Stomach (tissue), 9 donors: ENCODE results near the gene SZT2. TPM values are rescaled to one million over a fixed set of nuclear protein-coding genes. Genes with fewer than 3 reads are reported as not detected.
"Not testable (repeated sequence)": the region's sequence is repeated elsewhere in the genome, so short reads cannot be mapped to it uniquely, and the experiment has no call there.

Experiments used
- DNase-seq, 2 donors: peaks; one replicate each; pipeline versions ENCODE4 v3.0.0 to v3.0.0-alpha.2; 2013 to 2019
- H3K27ac ChIP-seq, 5 donors: fragments of 200-600 bp in 4 of 5; sonication (generic) in 4 of 5; one replicate each; pipeline ENCODE4 v1.5.1; 2013 to 2019; ENCODE audit warnings: mild to moderate bottlenecking in 1 of 5, moderate library complexity in 1 of 5
- H3K27me3 ChIP-seq, 3 donors: fragments of 200-600 bp; sonication (generic); one replicate each; pipeline ENCODE4 v1.5.1; 2017 to 2019; ENCODE audit warnings: mixed run types in 1 of 3
- H3K36me3 ChIP-seq, 4 donors: fragments of 200-600 bp; sonication (generic); 1 replicate in 3 of 4; 2 replicates in 1 of 4; pipeline ENCODE4 v1.5.1; 2016 to 2019
- H3K4me1 ChIP-seq, 4 donors: fragments of 200-600 bp; sonication (generic); one replicate each; pipeline ENCODE4 v1.5.1; 2016 to 2019
- H3K4me3 ChIP-seq, 4 donors: fragments of 200-600 bp; sonication (generic) in 3 of 4; one replicate each; pipeline ENCODE4 v1.5.1; 2016 to 2019; ENCODE audit warnings: mild to moderate bottlenecking in 1 of 4
- H3K9me3 ChIP-seq, 4 donors: fragments of 200-600 bp; sonication (generic); one replicate each; pipeline ENCODE4 v1.5.1; 2016 to 2019
- EP300 ChIP-seq: sonication (generic); formaldehyde crosslinking; IDR thresholded peaks from one replicate; pipeline ENCODE4 v1.6.1; 2017; ENCODE audit warnings: antibody characterized with exemption
- POLR2A ChIP-seq, 4 donors: fragments of 450-650 bp; IDR thresholded peaks; one replicate each; pipeline ENCODE4 v1.6.1; 2016; ENCODE audit warnings: antibody characterized with exemption in 4 of 4, control low read depth in 2 of 4, mild to moderate bottlenecking in 1 of 4, moderate library complexity in 1 of 4
- POLR2AphosphoS5 ChIP-seq, 3 donors: sonication (generic); formaldehyde crosslinking; IDR thresholded peaks; one replicate each; pipeline ENCODE4 v1.6.1; 2016; ENCODE audit warnings: antibody characterized with exemption in 3 of 3
- WGBS, 5 donors: extraction: QIAGEN DNeasy Blood & Tissue Kit in 3 of 5; methylation state at CpG; one replicate each; pipeline versions ENCODE4 v1.1.5 to v1.1.7; 2013 to 2018; 5-methylcytosine and 5-hydroxymethylcytosine counted together
- intact Hi-C: fragments of 100-400 bp; cut with DNase I; formaldehyde crosslinking; loops from one replicate; pipeline ENCODE4 v1.15.1; 2023; ENCODE audit warnings: low total_unique reads
- polyA plus RNA-seq, 3 donors: library from polyadenylated mRNA; stranded (reverse); fragments of 200-250 nt; gene quantifications; one replicate each; pipeline ENCODE4 v1.2.3, GENCODE V29; 2013
- total RNA-seq, 5 donors: library from RNA; depleted of rRNA; stranded (reverse); fragments of >200 nt; gene quantifications; one replicate each; pipeline versions ENCODE4 v1.1.0 to v1.2.3, GENCODE V29; 2014 to 2016
- TF ChIP-seq, protein P1 (sequence below), 7 experiments: fragments of 450-650 bp in 4 of 7; fragments of 200-600 bp in 3 of 7; sonication (generic) in 3 of 7; IDR thresholded peaks; one replicate each; pipeline ENCODE4 v1.5.1; 2016 to 2019; ENCODE audit warnings: antibody characterized with exemption in 7 of 7, control low read depth in 2 of 7, mild to moderate bottlenecking in 1 of 7
- donor health status: healthy with polysubstance abuse.
- donor health status: Bipolar disorder and iron deficiency.
- donor health status: healthy.

Gene SZT2
- total and polyA plus RNA-seq, 8 donors = 4.9 to 69.3 (median 52.9) TPM

DNA sequence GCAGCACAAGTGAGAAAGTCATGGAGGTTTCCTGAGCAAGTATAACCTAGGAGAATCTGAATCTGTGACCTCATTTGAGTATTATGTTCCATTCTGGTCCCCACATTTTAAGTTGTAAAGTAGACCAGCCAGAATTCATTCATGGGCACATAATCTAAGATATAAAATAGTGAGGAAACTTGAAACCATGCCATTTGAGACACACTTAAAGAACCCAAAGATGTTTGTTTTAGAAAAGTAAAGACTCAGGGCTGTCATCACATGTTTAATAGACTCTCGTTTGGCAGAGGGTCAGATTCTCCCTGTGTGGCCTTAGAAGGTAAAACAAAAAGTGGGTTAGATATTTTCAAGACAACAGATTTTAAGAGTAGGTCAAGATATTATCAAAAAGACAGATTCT, 6.4 kb downstream of the SZT2 start:
- Histone ChIP-seq H3K9me3 (no peaks in the 10 kb centered on the region), H3K27ac (no peak overlapping the region), H3K36me3 (peaks cover 0 to 29% (median 19%) of the 10 kb centered on the region in 4 donors), H3K27me3 (no peaks in the 10 kb centered on the region), H3K4me3 (no peak overlapping the region), H3K4me1 (peaks cover 0 to 21% (median 6%) of the 10 kb centered on the region in 4 donors)
- TF ChIP-seq, protein P1, sequence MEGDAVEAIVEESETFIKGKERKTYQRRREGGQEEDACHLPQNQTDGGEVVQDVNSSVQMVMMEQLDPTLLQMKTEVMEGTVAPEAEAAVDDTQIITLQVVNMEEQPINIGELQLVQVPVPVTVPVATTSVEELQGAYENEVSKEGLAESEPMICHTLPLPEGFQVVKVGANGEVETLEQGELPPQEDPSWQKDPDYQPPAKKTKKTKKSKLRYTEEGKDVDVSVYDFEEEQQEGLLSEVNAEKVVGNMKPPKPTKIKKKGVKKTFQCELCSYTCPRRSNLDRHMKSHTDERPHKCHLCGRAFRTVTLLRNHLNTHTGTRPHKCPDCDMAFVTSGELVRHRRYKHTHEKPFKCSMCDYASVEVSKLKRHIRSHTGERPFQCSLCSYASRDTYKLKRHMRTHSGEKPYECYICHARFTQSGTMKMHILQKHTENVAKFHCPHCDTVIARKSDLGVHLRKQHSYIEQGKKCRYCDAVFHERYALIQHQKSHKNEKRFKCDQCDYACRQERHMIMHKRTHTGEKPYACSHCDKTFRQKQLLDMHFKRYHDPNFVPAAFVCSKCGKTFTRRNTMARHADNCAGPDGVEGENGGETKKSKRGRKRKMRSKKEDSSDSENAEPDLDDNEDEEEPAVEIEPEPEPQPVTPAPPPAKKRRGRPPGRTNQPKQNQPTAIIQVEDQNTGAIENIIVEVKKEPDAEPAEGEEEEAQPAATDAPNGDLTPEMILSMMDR (IDR thresholded peaks at IDR 0.05) = no peak
- TF ChIP-seq POLR2A (IDR thresholded peaks at IDR 0.05) (no peak), POLR2AphosphoS5 (IDR thresholded peaks at IDR 0.05) (no peak), EP300 (no peak)
- no peak for DNase-seq
- WGBS, 5 donors = 25 to 56% (median 44%) methylated on average over 1 of the region's 1 CpG
- intact Hi-C loops = no loop called here

DNA sequence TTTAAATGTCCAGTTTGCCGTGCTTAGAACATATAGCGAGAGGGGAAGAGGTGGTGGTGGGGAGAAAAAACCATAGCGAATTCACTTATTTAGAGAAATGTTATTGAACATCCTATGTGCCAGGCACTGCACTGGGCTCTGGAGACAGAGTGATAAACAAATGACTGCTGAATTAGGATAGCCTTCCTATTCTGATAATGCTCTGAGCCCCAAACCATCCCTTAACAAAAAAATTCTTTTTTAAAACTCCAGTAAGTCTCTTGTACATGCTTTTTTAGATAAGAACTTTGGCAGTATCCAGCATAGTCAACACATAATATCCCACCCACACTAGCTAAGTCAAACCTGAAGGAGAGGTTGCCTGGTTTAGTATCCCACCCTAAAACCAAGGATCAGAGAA, 8.5 kb downstream of the SZT2 start:
- 95 to 97% (median 96%) methylated on average over 3 of the region's 3 CpGs for WGBS, 5 donors
- TF ChIP-seq, protein P1 (IDR thresholded peaks at IDR 0.05) = no peak
- TF ChIP-seq POLR2AphosphoS5 (IDR thresholded peaks at IDR 0.05) (no peak), POLR2A (IDR thresholded peaks at IDR 0.05) (no peak)
- Histone ChIP-seq H3K9me3 (no peaks in the 10 kb centered on the region), H3K4me3 (no peak overlapping the region), H3K27ac (no peak overlapping the region), H3K4me1 (peaks cover 0 to 16% (median 8%) of the 10 kb centered on the region in 4 donors), H3K36me3 (peaks cover 0 to 35% (median 25%) of the 10 kb centered on the region in 4 donors), H3K27me3 (no peaks in the 10 kb centered on the region)
- DNase-seq = no peak
- intact Hi-C loops = no loop called here

DNA sequence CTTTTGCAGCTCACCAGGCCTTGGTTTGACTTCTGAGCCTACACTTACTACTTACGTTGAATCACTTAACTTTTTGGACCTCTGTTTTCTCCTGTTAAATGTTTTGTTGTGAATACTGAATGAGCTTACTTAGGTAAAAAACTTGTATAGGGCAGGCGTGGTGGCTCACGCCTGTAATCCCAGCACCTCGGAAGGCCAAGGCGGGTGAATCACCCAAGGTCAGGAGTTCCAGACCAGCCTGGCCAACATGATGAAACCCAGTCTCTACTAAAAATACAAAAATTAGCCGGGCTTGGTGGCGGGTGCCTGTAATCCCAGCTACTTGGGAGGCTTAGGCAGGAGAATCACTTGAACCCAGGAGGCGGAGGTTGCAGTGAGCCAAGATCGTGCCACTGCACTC, 10.7 kb downstream of the SZT2 start:
- H3K4me3 ChIP-seq, intact Hi-C loops, DNase-seq, H3K27ac ChIP-seq, H3K27me3 ChIP-seq, H3K9me3 ChIP-seq: not testable (repeated sequence)
- H3K36me3 ChIP-seq = peaks cover 18 to 54% (median 41%) of the 10 kb centered on the region in 4 donors
- 95 to 98% (median 97%) methylated on average over 9 of the region's 9 CpGs for WGBS, 5 donors
- peaks cover 0 to 16% (median 4%) of the 10 kb centered on the region in 4 donors for H3K4me1 ChIP-seq

DNA sequence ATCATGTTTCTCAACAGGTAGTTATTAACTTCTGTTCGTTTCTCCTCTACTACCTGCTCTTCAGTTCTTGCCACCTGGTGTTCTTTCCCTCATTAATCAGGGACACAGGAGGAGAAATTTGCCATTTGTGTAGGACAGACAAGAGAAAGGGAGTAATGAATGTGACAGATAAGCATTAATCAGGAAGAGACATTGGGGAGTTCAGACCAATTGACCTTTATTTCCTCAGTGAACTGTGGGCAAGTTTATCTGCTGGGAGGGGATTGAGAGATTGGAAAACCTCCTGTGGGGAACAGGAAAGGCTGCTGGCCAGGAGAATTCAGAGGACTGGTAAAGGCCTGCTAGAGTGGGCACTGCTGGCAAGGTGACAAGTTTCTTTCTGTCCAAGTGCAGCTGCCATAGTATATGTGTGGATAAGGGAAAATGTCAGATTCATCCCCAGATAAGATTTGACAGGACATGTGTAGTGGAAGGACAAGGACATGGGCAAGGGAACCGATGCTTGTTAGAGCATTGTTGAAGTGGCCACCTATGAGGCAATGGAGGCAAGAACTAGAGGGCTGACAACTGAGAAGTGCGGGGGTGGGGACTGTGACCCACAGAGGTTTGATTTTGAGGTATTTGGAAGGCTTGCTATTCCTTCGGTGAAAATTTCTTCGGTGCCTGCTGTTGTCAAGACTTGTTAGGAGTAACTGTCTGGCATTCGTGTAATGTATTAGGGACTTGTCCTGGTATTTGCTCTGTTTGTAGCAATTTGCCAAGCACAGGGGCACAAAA, 12.6 kb downstream of the SZT2 start:
- no peak for DNase-seq
- 86 to 90% (median 88%) methylated on average over 6 of the region's 6 CpGs for WGBS, 5 donors
- Histone ChIP-seq H3K36me3 (peaks cover 34 to 56% (median 49%) of the 10 kb centered on the region in 4 donors), H3K27me3 (no peaks in the 10 kb centered on the region), H3K27ac (no peak overlapping the region), H3K4me1 (peaks cover 0 to 9% (median 3%) of the 10 kb centered on the region in 4 donors), H3K9me3 (no peaks in the 10 kb centered on the region), H3K4me3 (no peak overlapping the region)
- TF ChIP-seq EP300 (no peak), POLR2AphosphoS5 (IDR thresholded peaks at IDR 0.05) (no peak), POLR2A (IDR thresholded peaks at IDR 0.05) (no peak)
- TF ChIP-seq, protein P1 (IDR thresholded peaks at IDR 0.05) = no peak
- intact Hi-C loops = no loop called here

DNA sequence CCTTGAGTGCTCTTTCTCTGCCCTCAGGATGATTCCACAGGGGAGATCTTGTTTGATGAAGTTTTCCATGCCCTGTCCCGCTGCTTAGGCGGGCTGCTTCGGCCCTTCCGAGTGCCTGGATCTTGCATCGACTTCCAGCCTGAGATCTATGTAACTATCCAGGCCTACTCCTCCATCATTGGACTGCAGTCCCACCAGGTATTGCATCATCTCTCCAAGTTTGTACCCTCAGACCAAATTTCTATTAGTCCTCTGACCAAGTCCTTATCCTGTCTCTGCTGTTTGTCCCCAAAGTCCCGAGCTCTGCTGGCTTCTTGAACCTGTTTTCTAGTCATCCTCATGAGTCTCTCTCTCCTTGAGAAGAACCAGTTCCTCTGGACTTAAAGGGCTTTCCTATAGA, 14.7 kb downstream of the SZT2 start:
- H3K9me3 ChIP-seq = no peaks in the 10 kb centered on the region
- H3K27me3 ChIP-seq = no peaks in the 10 kb centered on the region
- WGBS, 5 donors = 95 to 100% (median 96%) methylated on average over 6 of the region's 6 CpGs
- H3K36me3 ChIP-seq = peaks cover 36 to 77% (median 67%) of the 10 kb centered on the region in 4 donors
- peaks cover 0 to 9% (median 3%) of the 10 kb centered on the region in 4 donors for H3K4me1 ChIP-seq
- no peak for DNase-seq
- H3K27ac ChIP-seq = no peak overlapping the region
- intact Hi-C loops = no loop called here
- TF ChIP-seq, protein P1 (IDR thresholded peaks at IDR 0.05) = no peak
- TF ChIP-seq EP300 = no peak
- TF ChIP-seq POLR2A (IDR thresholded peaks at IDR 0.05) = no peak
- no peak for TF ChIP-seq POLR2AphosphoS5 (IDR thresholded peaks at IDR 0.05)
- H3K4me3 ChIP-seq = no peak overlapping the region
